Astrocyte (in vitro differentiated cells and primary cell): Measurements from ENCODE around the gene MAP2K2. TPM values are rescaled to one million over a fixed set of nuclear protein-coding genes. Genes with fewer than 3 reads are reported as not detected.
A peak's percentile ranks its signal among the peaks of the same experiment; 100 is the strongest.

Source experiments
- DNase-seq: peaks from one replicate; pipeline ENCODE4 v3.0.0-alpha.2; 2010; ENCODE audit warnings: low read depth
- FAIRE-seq: peaks from 2 replicates; lab custom pipeline; 2011; peaks lifted over from hg19 to GRCh38; lab: Jason Lieb, UNC
- H2AFZ ChIP-seq: 2 replicates; pipeline ENCODE4 v1.6.0; 2012; ENCODE audit warnings: low read depth, low read length, inconsistent platforms
- H3K27ac ChIP-seq: 2 replicates; pipeline ENCODE4 v1.5.1; 2011; ENCODE audit warnings: low read depth, low read length, inconsistent platforms
- H3K27me3 ChIP-seq: 2 replicates; pipeline ENCODE4 v1.6.0; 2011; ENCODE audit warnings: low read length, inconsistent platforms; ENCODE audit not compliant: insufficient read depth
- H3K36me3 ChIP-seq: 2 replicates; pipeline ENCODE4 v1.5.1; 2011; ENCODE audit warnings: low read length, inconsistent platforms; ENCODE audit not compliant: insufficient read depth
- H3K4me1 ChIP-seq: 2 replicates; pipeline ENCODE4 v1.5.1; 2011; ENCODE audit warnings: low read length, inconsistent platforms; ENCODE audit not compliant: insufficient read depth
- H3K4me2 ChIP-seq: 2 replicates; pipeline ENCODE4 v1.6.0; 2012; ENCODE audit warnings: low read length, inconsistent platforms
- H3K4me3 ChIP-seq: 2 replicates; pipeline ENCODE4 v1.5.1; 2011; ENCODE audit warnings: low read depth, mild to moderate bottlenecking, low read length, inconsistent platforms; ENCODE audit not compliant: insufficient read depth
- H3K79me2 ChIP-seq: 2 replicates; pipeline ENCODE4 v1.6.0; 2012; ENCODE audit warnings: mild to moderate bottlenecking, low read length, inconsistent platforms; ENCODE audit not compliant: insufficient read depth
- H3K9ac ChIP-seq: 2 replicates; pipeline ENCODE4 v1.6.0; 2012; ENCODE audit warnings: mild to moderate bottlenecking, low read length, inconsistent platforms
- H3K9me3 ChIP-seq: 2 replicates; pipeline ENCODE4 v1.5.1; 2012; ENCODE audit warnings: low read depth, mild to moderate bottlenecking, low read length, inconsistent platforms; ENCODE audit not compliant: insufficient read depth
- H4K20me1 ChIP-seq: 2 replicates; pipeline ENCODE4 v1.6.0; 2012; ENCODE audit warnings: low read length, inconsistent platforms; ENCODE audit not compliant: insufficient read depth
- H3K27ac Mint-ChIP-seq: one replicate; pipeline ENCODE4 v1.8.0; 2021; ENCODE audit warnings: mild to moderate bottlenecking, mixed read lengths; ENCODE audit not compliant: unreplicated experiment
- H3K27me3 Mint-ChIP-seq: one replicate; pipeline ENCODE4 v1.8.0; 2021; ENCODE audit warnings: low read depth, mixed read lengths; ENCODE audit not compliant: unreplicated experiment
- H3K36me3 Mint-ChIP-seq: one replicate; pipeline ENCODE4 v1.8.0; 2021; ENCODE audit warnings: low read depth, mixed read lengths; ENCODE audit not compliant: unreplicated experiment
- H3K4me1 Mint-ChIP-seq: one replicate; pipeline ENCODE4 v1.8.0; 2021; ENCODE audit warnings: low read depth, mixed read lengths; ENCODE audit not compliant: unreplicated experiment
- H3K4me3 Mint-ChIP-seq: one replicate; pipeline ENCODE4 v1.8.0; 2021; ENCODE audit warnings: mild to moderate bottlenecking, moderate library complexity, mixed read lengths; ENCODE audit not compliant: unreplicated experiment
- H3K9me3 Mint-ChIP-seq: one replicate; pipeline ENCODE4 v1.8.0; 2021; ENCODE audit warnings: mild to moderate bottlenecking, mixed read lengths; ENCODE audit not compliant: unreplicated experiment
- EZH2 ChIP-seq: IDR thresholded peaks from 2 replicates; pipeline ENCODE4 v1.6.1; 2012; ENCODE audit warnings: mild to moderate bottlenecking, low read length, inconsistent platforms; ENCODE audit not compliant: insufficient read depth
- total RNA-seq: library from RNA; stranded (reverse); gene quantifications from 2 replicates; pipeline ENCODE4 v1.2.1, GENCODE V29; 2021
- TF ChIP-seq, protein P1 (sequence below): IDR thresholded peaks from 2 replicates; pipeline ENCODE4 v1.5.1; 2011; ENCODE audit warnings: low read depth, mild to moderate bottlenecking, inconsistent platforms, low read length, moderate library complexity; ENCODE audit not compliant: insufficient read depth

Gene MAP2K2
- total RNA-seq, 1 donor from 2014 or later: 190 TPM

GRCh38 chr19:4063369-4064148 lies 60.4 kb downstream of the MAP2K2 start:
- Histone ChIP-seq H3K79me2 (peaks cover 66% of the 10 kb centered on the region), H3K4me3 (peak overlapping the region; percentile 70), H3K27me3 (no peaks in the 10 kb centered on the region), H3K4me1 (peaks cover 35% of the 10 kb centered on the region), H3K4me2 (peak overlapping the region; percentile 97), H4K20me1 (peaks cover 61% of the 10 kb centered on the region), H3K9me3 (no peaks in the 10 kb centered on the region), H3K36me3 (no peaks in the 10 kb centered on the region), H3K9ac (peak overlapping the region; percentile 87), H2AFZ (no peak overlapping the region), H3K27ac (peak overlapping the region; percentile 75)
- Mint-ChIP-seq H3K4me1 (peaks cover 7% of the 10 kb centered on the region), H3K27me3 (no peaks in the 10 kb centered on the region), H3K27ac (peak overlapping the region; percentile 75), H3K4me3 (peak overlapping the region; percentile 90), H3K36me3 (no peaks in the 10 kb centered on the region), H3K9me3 (no peaks in the 10 kb centered on the region)
- FAIRE-seq (no peak), DNase-seq (no peak)
- no peak for TF ChIP-seq EZH2
- TF ChIP-seq, protein P1, sequence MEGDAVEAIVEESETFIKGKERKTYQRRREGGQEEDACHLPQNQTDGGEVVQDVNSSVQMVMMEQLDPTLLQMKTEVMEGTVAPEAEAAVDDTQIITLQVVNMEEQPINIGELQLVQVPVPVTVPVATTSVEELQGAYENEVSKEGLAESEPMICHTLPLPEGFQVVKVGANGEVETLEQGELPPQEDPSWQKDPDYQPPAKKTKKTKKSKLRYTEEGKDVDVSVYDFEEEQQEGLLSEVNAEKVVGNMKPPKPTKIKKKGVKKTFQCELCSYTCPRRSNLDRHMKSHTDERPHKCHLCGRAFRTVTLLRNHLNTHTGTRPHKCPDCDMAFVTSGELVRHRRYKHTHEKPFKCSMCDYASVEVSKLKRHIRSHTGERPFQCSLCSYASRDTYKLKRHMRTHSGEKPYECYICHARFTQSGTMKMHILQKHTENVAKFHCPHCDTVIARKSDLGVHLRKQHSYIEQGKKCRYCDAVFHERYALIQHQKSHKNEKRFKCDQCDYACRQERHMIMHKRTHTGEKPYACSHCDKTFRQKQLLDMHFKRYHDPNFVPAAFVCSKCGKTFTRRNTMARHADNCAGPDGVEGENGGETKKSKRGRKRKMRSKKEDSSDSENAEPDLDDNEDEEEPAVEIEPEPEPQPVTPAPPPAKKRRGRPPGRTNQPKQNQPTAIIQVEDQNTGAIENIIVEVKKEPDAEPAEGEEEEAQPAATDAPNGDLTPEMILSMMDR: no peak

DNA sequence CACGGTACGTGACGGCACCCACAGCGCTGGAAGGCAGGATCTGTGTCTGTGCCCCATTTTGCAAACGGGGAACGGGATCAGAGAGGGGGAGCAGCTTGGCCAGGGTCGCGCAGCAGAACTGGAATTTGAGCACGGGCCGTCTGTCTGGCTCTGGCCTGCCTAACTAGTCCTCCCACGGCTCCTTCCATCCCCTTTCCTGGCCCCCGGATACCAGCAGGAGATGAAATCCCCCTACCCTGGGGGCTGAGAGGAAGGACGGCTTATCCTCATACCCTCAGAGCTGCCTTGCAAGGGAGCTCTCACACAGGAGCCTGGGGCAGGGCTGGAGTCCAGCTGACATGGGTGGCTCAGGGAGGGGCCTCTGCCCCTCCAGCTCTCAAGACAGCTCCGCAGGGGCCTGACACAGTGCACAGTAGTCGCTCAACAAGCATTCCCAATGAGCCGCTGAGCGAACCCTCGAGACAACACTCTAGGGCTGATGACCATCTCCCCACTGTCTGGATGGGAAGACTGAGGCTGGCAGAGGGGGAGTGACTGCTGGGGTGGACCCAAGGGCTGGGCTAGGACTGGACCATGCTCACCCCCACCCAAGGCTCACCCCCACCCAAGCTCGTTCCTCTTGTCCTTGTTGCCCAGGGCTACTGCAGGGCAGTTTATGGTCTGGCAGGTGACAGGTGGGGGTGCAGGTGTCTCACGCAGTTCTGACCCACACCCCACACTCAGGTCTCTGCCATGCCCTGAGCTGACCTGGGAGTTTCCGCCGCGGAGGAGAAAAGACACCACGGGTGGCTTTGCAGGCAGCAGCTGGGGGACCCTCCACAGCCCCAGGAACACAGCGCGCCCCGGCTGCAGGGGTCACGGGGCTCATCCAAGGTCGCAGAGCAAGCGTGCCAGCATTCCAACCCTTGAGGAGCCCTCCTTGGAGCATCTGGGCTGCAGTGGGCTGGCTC lies 61.2 kb downstream of the MAP2K2 start:
- peak overlapping the region; percentile 97 for H3K4me2 ChIP-seq
- peak overlapping the region; percentile 70 for H3K4me3 ChIP-seq
- peaks cover 69% of the 10 kb centered on the region for H4K20me1 ChIP-seq

More for the DNA sequence above, 61.2 kb downstream of the MAP2K2 start:
- FAIRE-seq (no peak), DNase-seq (no peak)
- Mint-ChIP-seq H3K4me3 (peak overlapping the region; percentile 73), H3K27me3 (no peaks in the 10 kb centered on the region), H3K9me3 (no peaks in the 10 kb centered on the region), H3K36me3 (no peaks in the 10 kb centered on the region), H3K4me1 (peaks cover 8% of the 10 kb centered on the region), H3K27ac (peak overlapping the region; percentile 47)
- Histone ChIP-seq H2AFZ (no peak overlapping the region), H3K9ac (peak overlapping the region; percentile 87), H3K9me3 (no peaks in the 10 kb centered on the region), H3K79me2 (peaks cover 74% of the 10 kb centered on the region), H3K27me3 (no peaks in the 10 kb centered on the region), H3K36me3 (no peaks in the 10 kb centered on the region), H3K4me1 (peaks cover 43% of the 10 kb centered on the region), H3K27ac (no peak overlapping the region)
- TF ChIP-seq EZH2: no peak
- TF ChIP-seq, protein P1: no peak
